GM12891 (cell line): ENCODE data around the gene ACTN3.

Source experiments
- POLR2A ChIP-seq: IDR thresholded peaks from 2 replicates; pipeline ENCODE4 v1.6.1; 2011; ENCODE audit warnings: low read depth, low read length, control low read depth
- POLR2AphosphoS5 ChIP-seq: IDR thresholded peaks from 2 replicates; pipeline ENCODE4 v1.6.1; 2011; ENCODE audit warnings: low read depth, low read length, control low read depth
- POU2F2 ChIP-seq: IDR thresholded peaks from 2 replicates; pipeline ENCODE4 v1.6.1; 2011; ENCODE audit warnings: low read depth, mild to moderate bottlenecking, control low read depth, low read length, moderate library complexity
- SPI1 ChIP-seq: IDR thresholded peaks from 2 replicates; pipeline ENCODE4 v1.6.1; 2011; ENCODE audit warnings: low read depth, low read length, control low read depth
- TAF1 ChIP-seq: IDR thresholded peaks from 2 replicates; pipeline ENCODE4 v1.6.1; 2011; ENCODE audit warnings: low read depth, low read length, control low read depth

DNA sequence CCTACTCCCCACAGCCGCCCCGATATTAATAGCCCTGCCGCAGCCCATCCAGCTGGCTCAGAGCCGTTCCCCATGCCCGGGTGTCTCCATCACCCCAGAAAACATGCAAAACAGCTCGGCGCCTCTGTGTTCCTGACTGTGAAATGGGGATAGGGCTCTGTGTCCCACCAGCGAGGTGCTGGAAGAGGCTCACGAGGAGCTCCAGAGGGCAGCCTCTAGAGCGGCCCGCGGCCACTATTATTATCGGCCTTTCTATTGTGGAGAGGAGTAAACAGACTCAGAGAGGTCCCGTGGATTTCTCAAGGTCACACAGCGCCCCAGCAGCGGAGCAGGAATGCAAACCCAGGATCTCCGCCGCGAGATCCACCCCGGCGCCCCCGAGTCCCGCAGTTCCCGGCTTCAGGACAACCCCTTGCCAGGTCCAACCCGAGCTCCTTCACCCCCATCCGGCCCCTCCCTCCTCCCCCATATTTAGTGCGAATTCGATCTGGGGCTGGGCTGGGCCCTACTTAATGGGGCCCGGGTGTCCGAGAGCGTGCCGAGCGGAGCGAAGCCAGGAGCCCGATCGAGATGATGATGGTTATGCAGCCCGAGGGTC lies at the start of gene ACTN3:
- TF ChIP-seq POLR2A (no peak), POLR2AphosphoS5 (no peak), TAF1 (no peak), POU2F2 (no peak), SPI1 (no peak)
